ENCODE data around the gene ZNF829. TPM values are rescaled to one million over a fixed set of nuclear protein-coding genes. Genes with fewer than 3 reads are reported as not detected.

ZNF829 gene
- total RNA-seq, 1 experiment from 2014 or later, result 3.1 TPM

DNA sequence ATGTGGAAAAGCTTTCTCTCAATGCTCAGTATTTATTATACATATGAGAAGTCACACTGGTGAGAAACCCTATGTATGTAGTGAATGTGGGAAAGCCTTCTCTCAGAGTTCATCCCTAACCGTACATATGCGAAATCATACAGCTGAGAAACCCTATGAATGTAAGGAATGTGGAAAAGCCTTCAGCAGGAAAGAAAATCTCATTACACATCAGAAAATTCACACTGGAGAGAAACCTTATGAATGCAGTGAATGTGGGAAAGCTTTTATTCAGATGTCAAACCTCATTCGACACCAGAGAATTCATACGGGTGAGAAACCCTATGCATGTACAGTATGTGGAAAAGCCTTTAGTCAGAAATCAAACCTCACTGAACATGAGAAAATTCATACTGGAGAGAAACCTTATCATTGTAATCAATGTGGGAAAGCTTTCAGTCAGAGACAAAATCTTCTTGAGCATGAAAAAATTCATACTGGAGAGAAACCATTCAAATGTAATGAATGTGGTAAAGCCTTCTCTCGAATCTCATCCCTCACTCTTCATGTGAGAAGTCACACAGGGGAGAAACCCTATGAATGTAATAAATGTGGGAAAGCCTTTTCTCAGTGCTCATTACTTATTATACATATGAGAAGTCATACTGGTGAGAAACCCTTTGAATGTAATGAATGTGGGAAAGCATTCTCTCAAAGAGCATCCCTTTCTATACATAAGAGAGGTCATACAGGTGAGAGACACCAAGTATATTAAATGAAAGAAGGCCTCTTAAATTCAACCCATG is 34.4 kb upstream of the ZNF829 start:
- no peak overlapping the region for H3K4me2 ChIP-seq
- no peak for DNase-seq
- no peaks in the 10 kb centered on the region for H3K4me1 ChIP-seq (replicated peaks; ENCODE audit: insufficient read depth)
- POLR2A ChIA-PET (ENCODE audit: unreplicated experiment), result no interaction called here
- H3K9me2 ChIP-seq (ENCODE audit: insufficient read depth), result no peaks in the 10 kb centered on the region
- no peak overlapping the region for H3K27ac ChIP-seq
- H3K9me3 ChIP-seq (ENCODE audit: insufficient read depth, low read depth), result peaks cover 36% of the 10 kb centered on the region
- H2AFZ ChIP-seq, result no peak overlapping the region
- CTCF ChIA-PET, result no interaction called here
- BruUV-seq (replicated peaks), result no TSS peak
- no peaks in the 10 kb centered on the region for H3K27me3 ChIP-seq (ENCODE audit: insufficient read depth, low read depth)
- H3K36me3 ChIP-seq (ENCODE audit: low read depth), result peaks cover 17% of the 10 kb centered on the region
- no peaks in the 10 kb centered on the region for H3K79me2 ChIP-seq (ENCODE audit: low read depth)
- no peak for TF ChIP-seq EZH2 (IDR thresholded peaks at IDR 0.05; ENCODE audit: low read depth)
- TF ChIP-seq CTCF (conservative IDR thresholded peaks at IDR 0.05), result no peak
- H3F3A ChIP-seq (ENCODE audit: insufficient read depth, low read depth), result no peaks in the 10 kb centered on the region
- H3K4me3 ChIP-seq, result no peak overlapping the region
- intact Hi-C loops (cut with micrococcal nuclease; ENCODE audit: unreplicated experiment), result no loop called here
- no peaks in the 10 kb centered on the region for H4K20me1 ChIP-seq (ENCODE audit: insufficient read depth)

DNA sequence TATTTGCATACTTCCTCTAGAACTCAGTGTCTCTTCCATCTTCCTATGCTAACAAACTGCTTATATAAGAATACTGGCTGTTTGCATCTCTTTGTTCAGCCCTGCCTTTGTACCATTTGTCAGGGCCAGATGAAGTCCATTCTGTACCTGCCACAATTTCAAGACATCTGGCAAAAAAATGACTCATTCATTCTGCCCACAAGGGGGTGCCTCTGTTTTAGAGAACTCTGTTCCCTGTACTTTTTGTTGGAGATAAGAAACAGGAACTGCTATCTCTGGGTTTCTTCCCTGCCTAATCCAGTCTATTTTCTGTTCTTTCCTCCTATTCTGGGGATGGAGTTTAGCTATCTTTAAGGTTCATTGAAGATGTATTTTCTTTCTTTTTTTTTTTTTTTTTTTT is 23.1 kb upstream of the ZNF829 start:
- Histone ChIP-seq H3K4me1 (replicated peaks; ENCODE audit: insufficient read depth) (no peaks in the 10 kb centered on the region), H3K27ac (no peak overlapping the region), H3K4me3 (no peak overlapping the region), H3K9me3 (ENCODE audit: insufficient read depth, low read depth) (peaks cover 31% of the 10 kb centered on the region), H3K36me3 (ENCODE audit: low read depth) (peaks cover 18% of the 10 kb centered on the region), H2AFZ (no peak overlapping the region), H3K9me2 (ENCODE audit: insufficient read depth) (no peaks in the 10 kb centered on the region), H3K79me2 (ENCODE audit: low read depth) (no peaks in the 10 kb centered on the region), H3F3A (ENCODE audit: insufficient read depth, low read depth) (no peaks in the 10 kb centered on the region), H3K4me2 (no peak overlapping the region), H4K20me1 (ENCODE audit: insufficient read depth) (no peaks in the 10 kb centered on the region), H3K27me3 (ENCODE audit: insufficient read depth, low read depth) (no peaks in the 10 kb centered on the region)
- CTCF ChIA-PET, result interaction anchor here (0.6 kb wide), 1 partner anchor 454 kb away, joined by 3 read pairs; no protein-coding TSS in a partner anchor
- intact Hi-C loops (cut with micrococcal nuclease; ENCODE audit: unreplicated experiment), result no loop called here
- no TSS peak for BruUV-seq (replicated peaks)
- TF ChIP-seq EZH2 (IDR thresholded peaks at IDR 0.05; ENCODE audit: low read depth) (no peak), CTCF (conservative IDR thresholded peaks at IDR 0.05) (no peak)
- POLR2A ChIA-PET (ENCODE audit: unreplicated experiment), result no interaction called here
- DNase-seq, result no peak

DNA sequence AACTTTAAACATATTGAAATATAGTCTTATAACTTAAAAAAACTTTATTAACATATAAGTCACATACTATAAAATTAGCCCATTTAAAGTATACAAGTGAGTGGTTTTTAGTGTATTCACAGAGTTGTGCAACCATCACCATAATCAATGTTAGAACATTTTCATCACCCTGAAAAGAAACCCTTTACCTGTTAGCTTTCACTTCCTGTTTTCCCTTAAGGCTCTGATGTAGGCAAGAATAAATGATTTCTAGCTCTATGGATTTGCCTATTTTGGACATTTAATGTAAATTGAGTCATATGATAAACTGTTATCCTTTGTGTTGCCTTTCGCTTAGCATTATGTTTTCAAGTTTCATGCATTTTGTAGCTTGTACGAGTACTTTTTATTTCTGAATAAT is 15.6 kb upstream of the ZNF829 start:
- no peak for DNase-seq
- no peak overlapping the region for H2AFZ ChIP-seq
- POLR2A ChIA-PET (ENCODE audit: unreplicated experiment), result no interaction called here
- no TSS peak for BruUV-seq (replicated peaks)
- H4K20me1 ChIP-seq (ENCODE audit: insufficient read depth), result no peaks in the 10 kb centered on the region
- H3K36me3 ChIP-seq (ENCODE audit: low read depth), result peaks cover 4% of the 10 kb centered on the region; the same call in 1 of the 2 replicates
- no peaks in the 10 kb centered on the region for H3K9me2 ChIP-seq (ENCODE audit: insufficient read depth)
- H3K4me2 ChIP-seq, result no peak overlapping the region
- H3K27me3 ChIP-seq (ENCODE audit: insufficient read depth, low read depth), result no peaks in the 10 kb centered on the region
- CTCF ChIA-PET, result no interaction called here
- H3K9me3 ChIP-seq (ENCODE audit: insufficient read depth, low read depth), result peaks cover 33% of the 10 kb centered on the region; the same call in 1 of the 2 replicates
- H3F3A ChIP-seq (ENCODE audit: insufficient read depth, low read depth), result no peaks in the 10 kb centered on the region
- TF ChIP-seq EZH2 (IDR thresholded peaks at IDR 0.05; ENCODE audit: low read depth), result no peak
- H3K27ac ChIP-seq, result no peak overlapping the region
- no peaks in the 10 kb centered on the region for H3K79me2 ChIP-seq (ENCODE audit: low read depth)
- no peaks in the 10 kb centered on the region for H3K4me1 ChIP-seq (replicated peaks; ENCODE audit: insufficient read depth)
- intact Hi-C loops (cut with micrococcal nuclease; ENCODE audit: unreplicated experiment), result no loop called here
- no peak overlapping the region for H3K4me3 ChIP-seq

Data from PC-9 (cell line).